GM12891 (cell line): ENCODE data around the gene MICB.
"Not testable (repeated sequence)": the region's sequence is repeated elsewhere in the genome, so short reads cannot be mapped to it uniquely, and the experiment has no call there.

Experiments
- DNase-seq: peaks from one replicate; pipeline ENCODE4 v3.0.0; 2011; ENCODE audit warnings: low spot score; ENCODE audit not compliant: insufficient read length
- FAIRE-seq: peaks from 2 replicates; lab custom pipeline; 2011; peaks lifted over from hg19 to GRCh38; lab: Jason Lieb, UNC
- PAX5 ChIP-seq: IDR thresholded peaks from 2 replicates; pipeline ENCODE4 v1.6.1; 2011; ENCODE audit warnings: low read length, moderate library complexity, mild to moderate bottlenecking; ENCODE audit not compliant: insufficient read depth, severe bottlenecking
- POLR2A ChIP-seq: IDR thresholded peaks from 2 replicates; pipeline ENCODE4 v1.6.1; 2011; ENCODE audit warnings: low read depth, low read length, control low read depth
- POLR2AphosphoS5 ChIP-seq: IDR thresholded peaks from 2 replicates; pipeline ENCODE4 v1.6.1; 2011; ENCODE audit warnings: low read depth, low read length, control low read depth
- POU2F2 ChIP-seq: IDR thresholded peaks from 2 replicates; pipeline ENCODE4 v1.6.1; 2011; ENCODE audit warnings: low read depth, mild to moderate bottlenecking, control low read depth, low read length, moderate library complexity
- SPI1 ChIP-seq: IDR thresholded peaks from 2 replicates; pipeline ENCODE4 v1.6.1; 2011; ENCODE audit warnings: low read depth, low read length, control low read depth
- TAF1 ChIP-seq: IDR thresholded peaks from 2 replicates; pipeline ENCODE4 v1.6.1; 2011; ENCODE audit warnings: low read depth, low read length, control low read depth

Gene MICB

GRCh38 chr6:31546339-31546957 is 48.5 kb downstream of the MICB start, which contains the start of gene ATP6V1G2:
Gene ATP6V1G2, minus strand, starts transcription at chr6:31546608. Its CDS starts 49 bp downstream, at chr6:31546559.
- no peak for DNase-seq
- peak; percentile 83 for FAIRE-seq

DNA sequence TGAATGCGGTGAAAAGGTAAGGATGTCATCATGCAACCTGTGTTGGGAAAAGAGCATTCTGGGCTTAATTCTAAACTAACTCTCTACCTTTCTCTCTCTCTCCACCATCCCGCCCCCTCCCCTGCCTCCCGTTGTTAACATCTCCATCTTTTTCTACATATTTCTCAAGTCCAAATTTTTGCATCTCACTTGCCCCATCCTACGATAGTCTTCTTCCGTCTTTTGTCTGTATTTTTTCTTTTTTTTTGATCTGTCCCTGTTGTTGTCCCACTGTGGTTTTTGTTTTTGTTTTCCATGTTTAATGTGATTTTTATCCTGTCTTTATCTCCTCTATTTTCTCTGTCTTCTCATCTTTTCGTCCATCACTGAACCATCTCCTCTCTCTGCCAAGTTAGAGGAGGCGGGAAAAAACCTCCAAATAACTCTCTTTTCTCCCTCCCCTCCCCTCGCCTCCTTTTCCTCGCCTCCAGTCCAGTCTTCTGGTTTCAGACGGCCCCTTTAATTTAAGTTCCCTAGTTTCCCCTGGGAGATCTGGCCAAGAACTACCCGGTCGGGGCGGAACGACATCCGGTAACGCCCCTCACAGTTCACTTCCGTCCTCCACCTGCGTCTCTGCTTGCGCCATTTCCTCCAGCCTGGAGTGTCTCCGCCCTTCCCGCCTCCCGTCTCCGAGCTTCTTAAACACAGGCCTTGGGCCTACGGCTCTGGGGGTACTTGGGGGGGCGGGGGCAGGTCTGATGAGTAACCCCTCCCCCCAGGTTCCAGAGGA is 49.2 kb downstream of the MICB start, which contains the start of gene NFKBIL1:
NFKBIL1 (plus strand) TSS at position 651 of the 769 bp plus-strand sequence; CDS start at position 738, 87 bp downstream.
- no peak for TF ChIP-seq PAX5
- TF ChIP-seq SPI1, result peak; percentile 72
- TF ChIP-seq TAF1, result peak; percentile 30; the same call in 1 of the 2 replicates
- peak; percentile 49; the same call in 1 of the 2 replicates for TF ChIP-seq POLR2AphosphoS5
- peak; percentile 34; the same call in 1 of the 2 replicates for TF ChIP-seq POU2F2
- TF ChIP-seq POLR2A, result 0 out of 2 replicates have a peak, but pooled peaks have one; percentile 39
- DNase-seq, result peak; percentile 67
- FAIRE-seq, result peak; percentile 92

More at GRCh38 chr6:31546339-31546957, 48.5 kb downstream of the MICB start, which contains the start of gene ATP6V1G2:
- TF ChIP-seq TAF1 (no peak), PAX5 (peak; percentile 26)

DNA sequence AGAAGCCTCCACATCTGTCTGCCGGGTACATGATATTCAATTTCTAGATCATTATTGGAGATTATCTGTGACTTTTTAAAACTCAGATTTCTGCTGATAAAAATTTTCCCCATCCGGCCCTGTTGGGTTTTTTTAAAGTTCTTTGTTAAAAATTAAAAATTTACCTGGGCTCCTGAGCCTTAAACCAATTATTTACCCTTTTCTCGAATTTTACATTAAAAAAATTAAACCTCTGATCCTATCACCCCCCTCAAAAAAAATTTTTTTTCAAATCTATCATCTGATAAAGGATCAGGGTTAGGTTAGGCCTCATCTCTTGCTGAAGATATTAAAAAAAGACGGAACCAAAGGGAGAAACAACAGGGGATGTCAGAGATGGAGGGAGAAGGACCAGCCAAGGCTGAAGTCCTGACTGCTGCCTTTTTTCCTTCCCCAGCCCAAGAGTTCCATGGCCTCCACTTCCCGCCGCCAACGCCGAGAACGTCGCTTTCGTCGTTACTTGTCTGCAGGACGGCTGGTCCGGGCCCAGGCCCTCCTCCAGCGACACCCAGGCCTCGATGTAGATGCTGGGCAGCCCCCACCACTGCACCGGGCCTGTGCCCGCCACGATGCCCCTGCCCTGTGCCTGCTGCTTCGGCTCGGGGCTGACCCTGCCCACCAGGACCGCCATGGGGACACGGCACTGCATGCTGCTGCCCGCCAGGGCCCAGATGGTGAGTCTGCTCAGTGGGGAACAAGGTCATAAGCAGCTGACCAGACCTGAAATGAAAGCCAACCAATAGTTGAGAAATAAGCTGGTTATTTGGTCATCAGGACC is 50.0 kb downstream of the MICB start:
- DNase-seq (no peak), FAIRE-seq (no peak)
- TF ChIP-seq POLR2A (no peak), POLR2AphosphoS5 (no peak), TAF1 (no peak), PAX5 (no peak), POU2F2 (no peak)

DNA sequence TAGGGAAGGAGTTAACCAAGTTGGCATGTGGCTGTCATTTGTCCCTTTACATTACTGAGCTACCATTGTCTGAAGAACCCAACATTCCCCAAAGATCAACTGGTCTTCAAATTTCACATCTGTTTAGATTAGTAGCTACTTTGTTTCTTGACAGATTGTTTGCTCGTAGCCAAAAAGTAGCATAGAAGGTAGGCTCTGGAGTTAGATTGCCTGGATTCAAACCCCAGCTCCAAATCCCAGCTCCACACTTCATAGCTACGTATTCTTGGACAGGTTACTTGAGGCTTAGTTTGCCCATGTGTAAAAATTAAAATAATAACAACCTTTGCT is 50.6 kb downstream of the MICB start:
- DNase-seq, result no peak
- no peak for TF ChIP-seq POU2F2
- TF ChIP-seq PAX5, result no peak
- no peak for TF ChIP-seq TAF1
- no peak for TF ChIP-seq SPI1
- no peak for TF ChIP-seq POLR2AphosphoS5
- TF ChIP-seq POLR2A, result no peak
- FAIRE-seq, result no peak

DNA sequence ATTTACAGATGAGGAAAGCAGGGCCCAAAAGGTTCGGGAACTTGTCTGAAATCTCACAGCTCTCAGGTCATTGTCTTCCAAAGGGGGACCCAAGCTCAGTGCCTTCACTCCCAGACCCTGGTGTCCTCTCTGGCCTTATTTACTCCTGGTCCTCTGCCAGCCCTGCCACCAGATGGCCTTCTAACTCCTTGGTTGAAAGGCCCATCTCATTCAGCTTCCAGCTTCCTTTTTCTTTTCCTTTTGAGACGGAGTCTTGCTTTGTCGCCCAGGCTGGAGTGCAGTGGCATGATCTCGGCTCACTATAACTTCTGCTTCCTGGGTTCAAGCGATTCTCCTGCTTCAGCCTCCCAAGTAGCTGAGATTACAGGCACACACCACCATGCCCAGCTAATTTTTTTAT is 53.4 kb downstream of the MICB start:
- peak; percentile 81 for FAIRE-seq

DNA sequence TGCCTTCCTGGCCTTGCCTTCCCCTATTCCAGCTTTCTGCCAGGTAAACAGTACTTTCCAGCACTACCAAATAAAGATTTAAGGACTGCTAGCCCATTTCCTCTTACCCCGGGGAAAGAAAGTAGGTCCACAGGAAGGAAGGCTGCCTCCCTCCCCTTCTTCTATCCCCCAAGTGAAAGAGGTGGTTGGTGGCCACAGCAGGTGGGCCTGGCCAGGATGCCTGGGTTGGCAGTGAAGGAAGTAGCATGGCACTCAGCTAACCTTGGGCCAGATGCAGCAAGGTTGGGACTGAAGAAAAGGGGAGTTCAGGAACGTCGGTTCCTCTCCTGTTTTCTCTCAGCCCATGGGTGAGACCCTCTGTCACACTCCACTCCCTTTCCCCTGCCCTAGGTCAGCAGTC is 58.4 kb downstream of the MICB start:
- DNase-seq (no peak), FAIRE-seq (peak; percentile 80)
- TF ChIP-seq POLR2A (no peak), POLR2AphosphoS5 (no peak), POU2F2 (no peak), TAF1 (no peak), SPI1 (no peak), PAX5 (no peak)

More for the DNA sequence above, 53.4 kb downstream of the MICB start:
- not testable (repeated sequence) for DNase-seq

DNA sequence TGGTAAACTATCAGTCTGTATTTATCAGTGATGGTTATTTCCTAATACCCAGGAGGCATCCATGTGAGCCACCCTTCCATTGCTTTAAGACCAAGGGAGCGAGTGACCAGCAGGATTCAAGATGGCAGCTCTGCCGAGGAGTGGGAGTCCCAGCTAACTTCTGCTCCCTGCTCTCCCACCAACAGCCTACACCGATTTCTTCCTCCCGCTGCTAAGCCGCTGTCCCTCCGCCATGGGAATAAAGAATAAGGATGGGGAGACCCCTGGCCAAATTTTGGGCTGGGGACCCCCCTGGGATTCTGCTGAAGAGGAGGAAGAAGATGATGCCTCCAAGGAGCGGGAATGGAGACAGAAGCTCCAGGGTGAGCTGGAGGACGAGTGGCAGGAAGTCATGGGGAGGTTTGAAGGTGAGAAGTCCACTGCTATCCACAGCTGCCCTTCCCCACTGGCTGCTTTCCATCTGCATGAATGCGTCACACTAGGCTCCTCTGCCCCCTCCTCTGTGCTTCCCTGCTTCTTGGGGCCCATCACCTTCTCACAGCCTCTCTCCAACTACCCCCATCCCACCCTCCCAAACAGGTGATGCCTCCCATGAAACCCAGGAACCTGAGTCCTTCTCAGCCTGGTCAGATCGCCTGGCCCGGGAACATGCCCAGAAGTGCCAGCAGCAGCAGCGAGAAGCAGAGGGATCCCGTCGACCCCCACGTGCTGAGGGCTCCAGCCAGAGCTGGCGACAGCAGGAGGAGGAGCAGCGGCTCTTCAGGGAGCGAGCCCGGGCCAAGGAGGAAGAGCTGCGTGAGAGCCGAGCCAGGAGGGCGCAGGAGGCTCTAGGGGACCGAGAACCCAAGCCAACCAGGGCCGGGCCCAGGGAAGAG is 59.7 kb downstream of the MICB start:
- TF ChIP-seq SPI1, result no peak
- no peak for TF ChIP-seq POU2F2
- no peak for TF ChIP-seq PAX5
- FAIRE-seq (no peak), DNase-seq (no peak)

GRCh38 chr6:31558318-31558625 is 60.3 kb downstream of the MICB start:
- FAIRE-seq (no peak), DNase-seq (no peak)
- no peak for TF ChIP-seq POU2F2
- TF ChIP-seq PAX5, result no peak
- TF ChIP-seq SPI1, result no peak
- no peak for TF ChIP-seq POLR2AphosphoS5
- no peak for TF ChIP-seq POLR2A
- no peak for TF ChIP-seq TAF1

- DNase-seq (peak; percentile 71), FAIRE-seq (no peak)
- peak; percentile 67 for TF ChIP-seq SPI1
- peak; percentile 83 for TF ChIP-seq POLR2AphosphoS5
- peak; percentile 59 for TF ChIP-seq TAF1
- TF ChIP-seq POLR2A, result peak; percentile 91
- TF ChIP-seq POU2F2, result peak; percentile 95
- TF ChIP-seq PAX5, result no peak
These were observed 60.9 kb downstream of the MICB start for GRCh38 chr6:31558631-31559500.

- DNase-seq (no peak), FAIRE-seq (no peak)
- TF ChIP-seq POLR2AphosphoS5, result no peak; the same call in 1 of the 2 replicates
- no peak for TF ChIP-seq TAF1
- TF ChIP-seq POLR2A, result no peak
- TF ChIP-seq PAX5, result no peak
- no peak for TF ChIP-seq POU2F2
- TF ChIP-seq SPI1, result no peak
These were observed 61.6 kb downstream of the MICB start for GRCh38 chr6:31559606-31559957.
